NCI-H1417 (cell line): ENCODE measurements around the gene RWDD3.

Experiments
- DNase-seq, 3 experiments: peaks; one replicate each; lab custom pipeline; 2025; lab: John Stamatoyannopoulos, UW

RWDD3 gene

GRCh38 chr1:95230256-95230655 is 3.8 kb upstream of the RWDD3 start:
- DNase-seq: no peak

DNA sequence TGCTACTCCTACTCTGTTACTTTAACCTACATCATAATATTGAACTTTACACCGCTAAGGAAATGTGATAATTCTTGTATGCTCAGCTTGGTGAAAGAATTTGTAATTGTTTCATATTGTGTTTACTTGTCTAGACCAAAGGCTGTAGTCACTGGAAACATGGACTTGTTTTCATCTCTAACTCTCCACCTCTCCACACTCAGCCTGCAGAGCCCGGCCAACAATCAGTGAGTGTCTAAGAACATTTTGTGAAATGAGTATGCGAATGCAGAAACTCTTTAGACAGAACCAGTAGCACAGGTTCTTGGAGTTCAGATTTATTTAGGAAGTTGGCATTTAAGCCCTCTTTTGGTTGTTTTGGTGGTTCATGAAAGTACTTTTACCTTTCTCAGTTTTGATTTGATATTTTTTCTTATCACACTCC is 3.2 kb upstream of the RWDD3 start:
- no peak for DNase-seq

DNA sequence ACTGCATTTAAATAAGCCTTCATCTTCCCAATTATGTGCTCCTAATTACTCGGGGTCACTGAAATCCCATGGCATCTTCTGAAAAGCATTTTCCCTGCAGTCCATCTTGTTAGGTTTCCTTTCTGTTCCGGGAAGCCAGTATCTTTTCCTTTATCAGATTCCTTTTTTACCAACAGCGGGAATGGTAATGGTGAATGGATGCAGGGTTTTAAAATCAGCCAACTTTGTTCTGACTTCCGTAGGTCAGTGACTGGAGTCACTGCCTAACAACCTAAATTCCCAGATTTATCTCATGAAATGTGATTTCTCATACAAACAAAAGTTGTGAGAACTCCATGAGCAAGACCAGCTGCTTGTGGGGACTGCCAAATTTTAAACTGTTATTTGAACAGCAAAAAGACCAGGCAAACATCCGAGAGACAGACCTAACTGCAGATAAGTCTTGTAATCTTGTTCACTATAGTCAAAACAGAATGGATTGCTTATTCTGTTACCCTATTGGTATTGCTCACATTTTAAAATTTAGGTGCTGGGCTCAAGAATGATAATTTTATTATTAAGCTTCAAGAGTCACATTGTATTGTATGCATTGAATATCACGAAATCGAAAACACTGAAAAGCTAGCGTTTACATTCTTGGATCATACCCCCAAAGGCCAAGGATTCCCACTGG is 1.2 kb upstream of the RWDD3 start:
- DNase-seq: no peak

- peak in 1 of 3 experiments; percentile 27 for DNase-seq
These were observed 682 bp upstream of the RWDD3 start for GRCh38 chr1:95233319-95233736.

DNA sequence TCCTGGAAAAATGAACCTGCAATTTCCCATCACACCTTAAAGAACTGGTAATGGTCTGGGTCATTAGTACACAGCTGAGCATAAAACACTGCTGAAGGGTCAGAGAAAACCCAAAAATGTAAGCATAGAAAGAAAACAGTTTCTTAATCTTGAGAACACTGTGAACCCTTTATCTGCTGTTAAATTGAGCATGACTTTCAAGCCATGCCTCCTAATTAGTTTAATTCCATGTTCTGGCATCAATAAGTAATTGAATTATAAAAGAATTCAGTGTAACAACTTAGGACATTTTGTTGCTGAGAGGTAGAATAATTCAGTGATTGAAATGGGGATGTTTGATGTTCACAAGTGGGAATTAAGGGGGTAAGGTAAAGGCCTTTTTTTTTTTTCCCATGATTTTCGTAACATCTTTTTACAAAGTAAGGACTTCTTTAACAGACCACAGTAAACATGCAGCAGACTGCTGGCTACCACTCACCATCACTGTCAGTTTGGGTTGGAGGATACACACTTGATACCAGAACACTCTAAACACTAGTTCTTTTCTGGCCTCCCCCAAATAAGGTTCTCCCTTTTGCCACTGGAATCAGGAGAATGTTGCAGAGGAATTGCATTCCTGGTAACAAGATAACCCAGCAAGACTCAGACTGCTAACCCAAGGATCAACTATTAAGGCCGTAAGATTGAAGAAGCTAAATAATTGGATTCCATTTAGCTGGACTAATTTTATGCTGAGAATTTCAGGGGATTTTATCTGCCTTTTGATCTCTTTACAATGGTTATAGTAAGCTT is 3.0 kb downstream of the RWDD3 start:
- DNase-seq: no peak

DNA sequence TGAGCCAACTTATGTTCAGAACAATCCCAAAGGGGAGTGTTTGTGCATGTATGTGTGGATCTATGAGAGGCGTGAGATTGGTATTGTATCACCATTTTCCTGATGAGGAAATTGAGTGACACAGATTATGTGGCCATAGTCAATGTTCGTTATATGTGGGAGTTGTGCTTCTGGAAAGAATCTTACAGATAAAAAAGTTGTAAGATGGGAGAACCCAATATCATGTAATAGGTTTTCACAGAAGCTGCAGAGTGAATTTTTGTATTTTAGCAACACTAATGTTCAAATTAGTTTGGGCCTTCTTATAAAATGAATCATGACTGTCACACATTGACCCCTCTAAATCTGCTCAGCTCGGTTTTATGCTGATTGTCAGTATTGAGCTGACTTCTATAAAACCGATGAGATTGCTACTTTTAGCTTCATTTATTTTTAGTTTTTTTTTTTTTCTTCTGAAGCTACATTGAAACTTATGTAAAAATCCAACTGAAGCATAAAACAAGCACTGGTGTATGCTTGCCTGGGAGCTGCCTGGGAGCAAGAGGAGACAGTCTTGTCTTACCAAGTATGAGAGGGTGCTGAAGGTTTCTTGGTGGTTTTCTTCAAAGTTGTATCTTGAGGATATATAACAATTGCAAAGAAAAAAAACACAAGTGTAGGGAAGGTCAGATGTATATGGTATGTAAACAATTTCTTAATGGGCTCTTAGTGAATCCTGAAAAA is 4.1 kb downstream of the RWDD3 start:
- no peak for DNase-seq

- DNase-seq: no peak
These were observed 11.0 kb downstream of the RWDD3 start for GRCh38 chr1:95245029-95245428.

- DNase-seq: no peak
These were observed 12.5 kb downstream of the RWDD3 start for GRCh38 chr1:95246511-95246910.

GRCh38 chr1:95247607-95248006 is 13.6 kb downstream of the RWDD3 start:
- peak in 1 of 3 experiments; percentile 9 for DNase-seq

- no peak for DNase-seq
These were observed 15.9 kb downstream of the RWDD3 start for GRCh38 chr1:95249916-95250315.

DNA sequence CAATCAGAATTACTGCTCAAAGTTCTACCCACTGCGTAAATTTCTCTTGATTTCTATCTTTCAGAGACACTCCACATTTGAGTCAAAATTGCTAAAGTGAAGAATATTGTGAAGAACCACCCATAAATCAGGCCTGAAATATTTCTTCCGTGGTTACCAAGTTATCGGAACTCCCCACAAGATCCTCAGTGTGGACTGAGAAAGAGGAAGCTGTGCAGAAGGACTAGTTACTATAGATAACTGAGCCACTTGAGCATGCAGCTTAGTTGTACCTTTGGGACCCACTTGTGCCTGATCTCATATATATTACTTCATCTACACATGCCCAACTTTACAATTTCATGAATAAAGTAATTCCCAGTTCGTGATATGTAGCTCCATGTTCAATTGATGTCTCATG is 18.4 kb downstream of the RWDD3 start:
- DNase-seq: no peak

GRCh38 chr1:95254959-95255358 is 20.9 kb downstream of the RWDD3 start:
- DNase-seq: no peak

- no peak for DNase-seq
These were observed 21.8 kb downstream of the RWDD3 start for GRCh38 chr1:95255826-95256225.

DNA sequence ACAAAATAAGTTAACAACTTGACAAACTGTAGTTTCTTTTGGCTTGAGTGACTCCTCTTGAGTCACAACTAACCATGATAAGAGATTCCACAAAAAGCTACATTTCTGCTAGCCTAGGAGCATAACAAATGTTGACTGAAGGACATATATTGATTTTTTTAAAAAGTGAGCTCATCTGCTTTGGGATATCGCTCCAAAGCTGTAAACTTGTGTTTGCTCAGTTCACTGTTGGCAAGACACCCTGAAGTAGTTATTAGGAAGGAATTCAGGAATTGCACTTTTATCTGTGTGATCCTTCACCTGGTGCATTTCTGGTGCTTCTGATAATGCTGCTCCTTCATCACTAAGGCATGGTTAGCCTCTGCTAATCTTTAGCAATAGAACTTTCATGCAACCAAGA is 23.7 kb downstream of the RWDD3 start:
- DNase-seq: no peak

- DNase-seq: no peak
These were observed 25.2 kb downstream of the RWDD3 start for GRCh38 chr1:95259245-95259644.

DNA sequence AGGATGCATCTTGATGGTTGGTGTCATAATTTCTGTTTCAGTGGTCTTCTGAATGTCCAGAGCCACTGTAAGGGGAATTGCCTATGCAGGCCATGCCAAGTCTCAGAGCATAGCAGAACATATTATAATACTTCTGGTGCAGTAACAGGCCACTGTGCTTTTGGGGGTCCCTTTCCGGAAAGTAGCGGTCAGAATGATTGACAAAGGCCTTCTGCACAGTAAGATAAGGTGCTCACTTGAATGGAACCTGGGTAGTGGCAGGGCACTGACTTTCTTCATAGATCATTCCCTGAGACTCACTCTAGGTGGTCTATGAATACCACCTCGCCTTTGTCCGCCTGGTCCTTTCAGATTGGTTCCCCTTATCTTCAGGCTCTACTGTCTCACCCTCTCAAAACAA is 28.9 kb downstream of the RWDD3 start:
- DNase-seq: no peak

DNA sequence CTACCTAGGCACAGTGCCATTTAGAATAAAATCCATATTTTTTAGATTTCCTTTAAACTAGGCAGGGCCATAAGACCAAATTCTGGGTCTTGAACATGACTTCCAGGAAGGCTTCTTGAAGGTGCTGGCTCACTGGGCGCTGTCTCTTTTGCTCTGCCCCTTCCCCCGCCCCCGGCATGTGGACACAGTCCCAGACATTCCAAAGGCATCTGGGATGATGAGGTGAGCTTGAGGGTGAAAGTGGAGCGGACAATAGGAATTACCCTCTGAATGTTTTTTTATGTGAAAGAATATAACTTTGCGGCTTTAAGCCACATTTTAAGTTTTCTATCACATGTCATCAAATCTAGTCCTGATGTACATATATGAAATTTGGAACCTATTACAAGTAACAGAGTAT is 29.4 kb downstream of the RWDD3 start:
- DNase-seq: no peak

DNA sequence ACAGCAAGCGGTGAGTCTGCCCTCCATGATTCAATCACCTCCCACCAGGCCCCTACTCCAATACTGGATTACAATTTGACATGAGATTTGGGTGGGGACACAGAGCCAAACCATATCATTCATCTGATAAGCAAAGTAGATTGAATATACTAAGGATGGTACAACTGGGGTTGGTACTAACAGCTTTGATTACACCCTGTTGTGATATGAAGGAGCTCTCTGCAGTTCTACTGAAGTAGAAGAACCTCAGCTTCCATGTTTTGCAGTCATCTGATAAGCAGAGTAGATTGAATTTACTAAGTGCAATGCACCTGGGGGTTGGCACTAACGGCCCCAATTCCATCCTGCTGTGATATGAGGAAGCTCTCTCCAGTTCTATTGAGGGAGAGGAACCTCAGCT is 31.1 kb downstream of the RWDD3 start:
- no peak for DNase-seq

- DNase-seq: no peak
These were observed 42.4 kb downstream of the RWDD3 start for GRCh38 chr1:95276429-95276828.

DNA sequence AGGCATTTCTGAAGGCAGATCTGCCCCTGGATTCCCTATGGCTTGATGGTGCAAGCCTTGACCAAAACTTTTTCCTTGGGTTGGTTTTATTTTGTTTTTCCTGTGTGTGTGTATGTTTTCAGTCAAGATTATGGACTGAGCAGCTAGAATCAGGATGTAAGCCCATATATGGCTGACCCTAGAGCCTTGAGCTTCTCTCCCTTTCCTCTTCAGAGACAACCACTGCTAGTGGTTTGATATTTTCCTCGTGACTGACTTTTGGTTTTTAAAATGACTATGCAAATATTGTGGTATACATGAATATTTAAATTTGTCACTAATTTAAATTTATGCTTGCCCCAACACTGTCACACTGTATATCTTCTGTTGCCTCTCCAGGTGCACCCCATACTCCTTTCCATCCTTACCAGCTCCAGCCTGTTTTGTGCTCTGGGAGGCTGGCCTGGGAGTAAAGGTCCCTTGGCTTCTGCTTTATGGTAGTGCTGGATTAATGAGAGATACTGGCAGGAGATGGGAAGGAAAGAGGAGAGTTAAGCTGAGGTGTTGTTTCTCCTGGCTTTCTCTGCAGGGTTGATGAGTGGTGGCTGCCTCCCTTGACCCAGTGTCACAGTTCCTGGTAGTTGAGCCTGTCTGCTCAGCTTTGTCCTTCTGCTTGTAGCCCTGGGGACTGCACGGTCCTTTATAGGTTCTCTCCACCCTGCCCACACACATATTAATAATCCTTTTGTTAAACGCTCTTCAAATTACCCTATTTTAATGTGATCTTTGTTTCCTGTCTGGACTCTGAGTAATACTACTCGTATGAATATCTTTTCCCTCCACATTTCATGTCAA is 44.4 kb downstream of the RWDD3 start:
- no peak for DNase-seq

DNA sequence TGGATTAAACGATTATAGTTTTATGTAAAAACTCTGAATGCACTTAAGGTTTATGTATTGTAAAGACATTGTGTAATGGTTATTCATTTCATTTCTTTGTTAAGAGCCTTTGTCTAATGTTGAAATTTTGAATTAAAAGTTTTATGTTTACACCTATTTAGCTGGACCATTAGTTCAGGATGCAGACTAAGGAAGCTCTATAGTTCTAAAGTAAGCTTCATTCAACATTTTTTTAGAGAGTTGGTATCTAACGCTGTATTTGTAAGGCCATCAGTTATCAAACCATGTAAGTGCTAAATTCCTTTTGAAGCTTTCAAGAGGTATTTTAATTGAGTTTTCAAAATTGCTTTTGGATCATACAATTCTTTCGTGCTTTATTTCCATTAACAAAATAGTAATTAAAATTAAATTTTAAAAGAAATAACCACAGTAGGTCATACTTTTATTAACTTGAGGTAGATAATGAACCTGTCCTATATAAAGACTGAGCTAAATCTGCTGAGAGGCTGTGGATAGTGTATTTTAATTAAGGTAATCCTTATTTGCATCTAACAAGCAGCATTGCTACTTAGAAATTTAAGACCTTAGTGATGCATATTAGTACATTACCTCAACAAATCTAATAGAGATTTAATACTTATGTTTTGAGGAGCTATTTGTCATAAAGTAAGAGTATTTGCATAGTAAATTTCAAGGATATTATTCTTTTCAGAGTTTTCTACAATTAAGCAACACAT is 47.9 kb downstream of the RWDD3 start:
- DNase-seq: no peak
